Nephron (organoid): ENCODE results near the gene ZNF26.
A peak's percentile ranks its signal among the peaks of the same experiment; 100 is the strongest.

ENCODE experiments used
- H3K27ac Mint-ChIP-seq, 3 experiments: 2 replicates each; pipeline ENCODE4 v1.8.0; 2020; ENCODE audit warnings: mixed read lengths in 3 of 3, mild to moderate bottlenecking in 2 of 3, moderate library complexity in 1 of 3
- H3K27me3 Mint-ChIP-seq: 2 replicates; pipeline ENCODE4 v1.8.0; 2021; ENCODE audit warnings: low read depth, mild to moderate bottlenecking, moderate library complexity, mixed read lengths
- H3K36me3 Mint-ChIP-seq: 2 replicates; pipeline ENCODE4 v1.8.0; 2020; ENCODE audit warnings: low read depth, mixed read lengths
- H3K4me1 Mint-ChIP-seq: 2 replicates; pipeline ENCODE4 v1.8.0; 2020; ENCODE audit warnings: mixed read lengths
- H3K4me3 Mint-ChIP-seq, 3 experiments: 2 replicates each; pipeline ENCODE4 v1.8.0; 2020; ENCODE audit warnings: mild to moderate bottlenecking in 3 of 3, mixed read lengths in 3 of 3, moderate library complexity in 2 of 3
- H3K9me3 Mint-ChIP-seq: 2 replicates; pipeline ENCODE4 v1.8.0; 2020; ENCODE audit warnings: mixed read lengths
- CTCF ChIP-seq, 3 experiments: fragments of 200-600 bp; sonication (generic); IDR thresholded peaks; one replicate each; pipeline ENCODE4 v1.5.0; 2021; ENCODE audit warnings: antibody characterized with exemption in 3 of 3; ENCODE audit not compliant: unreplicated experiment in 3 of 3

ZNF26 gene

GRCh38 chr12:133010657-133011297, 24.6 kb downstream of the ZNF26 start:
- TF ChIP-seq CTCF (IDR thresholded peaks at IDR 0.05; ENCODE audit: unreplicated experiment in 3 of 3): no peak
- Mint-ChIP-seq H3K4me3 (no peak overlapping the region), H3K27ac (no peak overlapping the region), H3K9me3 (peaks cover 75% of the 10 kb centered on the region), H3K27me3 (no peaks in the 10 kb centered on the region), H3K36me3 (peaks cover 96% of the 10 kb centered on the region), H3K4me1 (no peaks in the 10 kb centered on the region)

GRCh38 chr12:133023566-133023965, 37.4 kb downstream of the ZNF26 start:
- H3K4me3 Mint-ChIP-seq: no peak overlapping the region
- H3K9me3 Mint-ChIP-seq: peaks cover 65% of the 10 kb centered on the region
- no peak for TF ChIP-seq CTCF (IDR thresholded peaks at IDR 0.05; ENCODE audit: unreplicated experiment in 3 of 3)
- peaks cover 69% of the 10 kb centered on the region for H3K36me3 Mint-ChIP-seq
- H3K27me3 Mint-ChIP-seq: no peaks in the 10 kb centered on the region
- H3K27ac Mint-ChIP-seq: no peak overlapping the region
- H3K4me1 Mint-ChIP-seq: no peaks in the 10 kb centered on the region

GRCh38 chr12:133026996-133027395, 40.8 kb downstream of the ZNF26 start:
- H3K4me3 Mint-ChIP-seq: no peak overlapping the region
- no peak for TF ChIP-seq CTCF (IDR thresholded peaks at IDR 0.05; ENCODE audit: unreplicated experiment in 3 of 3)
- H3K27me3 Mint-ChIP-seq: no peaks in the 10 kb centered on the region
- no peaks in the 10 kb centered on the region for H3K4me1 Mint-ChIP-seq
- no peak overlapping the region for H3K27ac Mint-ChIP-seq
- peaks cover 45% of the 10 kb centered on the region for H3K36me3 Mint-ChIP-seq
- H3K9me3 Mint-ChIP-seq: peaks cover 59% of the 10 kb centered on the region

GRCh38 chr12:133037207-133038005, 51.2 kb downstream of the ZNF26 start, which contains the start of gene ZNF84:
Gene ZNF84 (plus strand): TSS chr12:133037509. CDS start chr12:133041468, 3,959 bp downstream.
- H3K27ac Mint-ChIP-seq: peak within 1 kb of the TSS; percentile 92 to 98 (median 98)
- peaks cover 71% of the 10 kb centered on the region for H3K9me3 Mint-ChIP-seq
- peak within 1 kb of the TSS; percentile 91 to 94 (median 94) for H3K4me3 Mint-ChIP-seq
- H3K27me3 Mint-ChIP-seq: no peaks in the 10 kb centered on the region
- no peaks in the 10 kb centered on the region for H3K4me1 Mint-ChIP-seq
- peaks cover 53% of the 10 kb centered on the region for H3K36me3 Mint-ChIP-seq
- no peak for TF ChIP-seq CTCF (IDR thresholded peaks at IDR 0.05; ENCODE audit: unreplicated experiment in 3 of 3)

- Mint-ChIP-seq H3K9me3 (peaks cover 78% of the 10 kb centered on the region), H3K27ac (peak overlapping the region; percentile 92 to 98 (median 98)), H3K4me3 (peak overlapping the region; percentile 91 to 94 (median 94)), H3K4me1 (no peaks in the 10 kb centered on the region), H3K36me3 (peaks cover 62% of the 10 kb centered on the region), H3K27me3 (peaks cover 2% of the 10 kb centered on the region)
- TF ChIP-seq CTCF (IDR thresholded peaks at IDR 0.05; ENCODE audit: unreplicated experiment in 3 of 3): no peak
Measured at GRCh38 chr12:133038118-133038709, 52.0 kb downstream of the ZNF26 start.
